Erythroblast (primary cell): ENCODE data around the gene S100A7.

ENCODE experiments used
- GATA1 ChIP-seq: IDR thresholded peaks from 2 replicates; pipeline ENCODE4 v1.6.1; 2011; ENCODE audit warnings: low read depth, mild to moderate bottlenecking, control low read depth, low read length, moderate library complexity
- POLR2A ChIP-seq: IDR thresholded peaks from 2 replicates; pipeline ENCODE4 v1.6.1; 2011; ENCODE audit warnings: mild to moderate bottlenecking, low read length

DNA sequence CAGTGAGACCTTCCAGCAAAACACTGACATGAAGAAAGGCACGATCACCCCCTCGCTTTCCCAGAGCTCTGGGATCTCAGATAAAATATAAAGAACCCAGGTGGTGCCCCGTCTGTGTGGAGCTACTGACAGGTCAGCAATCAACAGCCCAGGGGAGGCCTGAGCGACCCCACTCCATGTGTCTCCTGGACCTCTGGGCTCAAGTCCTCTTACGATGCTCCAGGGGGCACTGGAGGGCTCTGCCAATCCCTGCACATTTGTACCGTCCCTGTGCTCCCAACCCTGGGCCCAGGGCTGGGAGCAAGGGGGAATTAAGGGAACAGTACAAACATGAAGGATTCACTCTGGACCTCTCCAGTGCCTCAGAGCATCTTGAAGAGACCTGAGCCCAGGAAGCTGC, 31.7 kb downstream of the S100A7 start:
- no peak for TF ChIP-seq POLR2A
- no peak for TF ChIP-seq GATA1
